WI38 (cell line): Measurements from ENCODE around the gene BZW2.

Experiments
- H3K4me3 ChIP-seq: 2 replicates; pipeline ENCODE4 v1.5.1; 2011; ENCODE audit warnings: low read depth, mild to moderate bottlenecking, control low read depth, low read length
- TF ChIP-seq, protein P1 (sequence below): IDR thresholded peaks from 2 replicates; pipeline ENCODE4 v1.5.1; 2012; ENCODE audit warnings: low read depth, mild to moderate bottlenecking, control low read depth, low read length

Gene BZW2

DNA sequence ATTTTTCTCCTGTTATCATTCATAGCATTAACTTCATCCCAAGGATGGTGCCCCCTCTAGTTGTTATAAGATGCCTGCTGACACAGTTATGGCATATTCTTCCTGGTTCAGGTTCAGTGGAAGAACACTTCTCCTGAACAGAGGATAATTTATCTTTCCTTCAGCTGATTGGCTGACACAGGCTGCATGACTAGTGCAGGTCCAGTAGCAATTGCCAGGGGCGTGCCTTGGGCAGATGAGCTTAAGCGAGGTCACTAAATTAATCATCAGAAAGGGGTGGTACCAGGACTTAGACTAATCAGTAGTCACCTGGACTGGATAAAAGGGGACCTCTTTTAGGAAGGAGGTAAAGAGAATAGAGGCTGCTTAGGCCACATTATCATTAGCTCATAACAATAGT lies 42.3 kb downstream of the BZW2 start:
- no peak overlapping the region for H3K4me3 ChIP-seq
- TF ChIP-seq, protein P1, sequence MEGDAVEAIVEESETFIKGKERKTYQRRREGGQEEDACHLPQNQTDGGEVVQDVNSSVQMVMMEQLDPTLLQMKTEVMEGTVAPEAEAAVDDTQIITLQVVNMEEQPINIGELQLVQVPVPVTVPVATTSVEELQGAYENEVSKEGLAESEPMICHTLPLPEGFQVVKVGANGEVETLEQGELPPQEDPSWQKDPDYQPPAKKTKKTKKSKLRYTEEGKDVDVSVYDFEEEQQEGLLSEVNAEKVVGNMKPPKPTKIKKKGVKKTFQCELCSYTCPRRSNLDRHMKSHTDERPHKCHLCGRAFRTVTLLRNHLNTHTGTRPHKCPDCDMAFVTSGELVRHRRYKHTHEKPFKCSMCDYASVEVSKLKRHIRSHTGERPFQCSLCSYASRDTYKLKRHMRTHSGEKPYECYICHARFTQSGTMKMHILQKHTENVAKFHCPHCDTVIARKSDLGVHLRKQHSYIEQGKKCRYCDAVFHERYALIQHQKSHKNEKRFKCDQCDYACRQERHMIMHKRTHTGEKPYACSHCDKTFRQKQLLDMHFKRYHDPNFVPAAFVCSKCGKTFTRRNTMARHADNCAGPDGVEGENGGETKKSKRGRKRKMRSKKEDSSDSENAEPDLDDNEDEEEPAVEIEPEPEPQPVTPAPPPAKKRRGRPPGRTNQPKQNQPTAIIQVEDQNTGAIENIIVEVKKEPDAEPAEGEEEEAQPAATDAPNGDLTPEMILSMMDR, result no peak

DNA sequence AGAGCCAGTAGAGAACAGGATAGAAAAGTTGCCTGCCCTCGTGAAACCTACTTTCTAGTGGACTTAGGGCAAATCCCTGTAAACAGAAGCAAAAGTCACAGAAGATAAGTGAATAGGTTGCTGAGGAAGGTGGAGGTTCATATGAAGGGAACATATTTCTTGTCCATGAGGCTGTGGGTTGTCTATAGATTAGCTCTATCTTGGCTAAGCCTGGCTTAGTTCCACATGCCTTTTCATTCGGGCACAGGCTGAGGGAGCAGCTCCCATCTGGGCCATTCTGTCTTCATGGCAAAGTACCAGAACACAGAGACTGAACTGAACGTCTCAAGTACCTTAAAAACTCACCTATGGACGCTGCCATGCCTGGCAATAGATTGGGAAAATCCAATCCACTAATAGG lies 45.3 kb downstream of the BZW2 start:
- H3K4me3 ChIP-seq, result no peak overlapping the region
- TF ChIP-seq, protein P1, result no peak

GRCh38 chr7:16693601-16694318 lies 47.8 kb downstream of the BZW2 start:
- no peak overlapping the region for H3K4me3 ChIP-seq
- TF ChIP-seq, protein P1, result no peak

DNA sequence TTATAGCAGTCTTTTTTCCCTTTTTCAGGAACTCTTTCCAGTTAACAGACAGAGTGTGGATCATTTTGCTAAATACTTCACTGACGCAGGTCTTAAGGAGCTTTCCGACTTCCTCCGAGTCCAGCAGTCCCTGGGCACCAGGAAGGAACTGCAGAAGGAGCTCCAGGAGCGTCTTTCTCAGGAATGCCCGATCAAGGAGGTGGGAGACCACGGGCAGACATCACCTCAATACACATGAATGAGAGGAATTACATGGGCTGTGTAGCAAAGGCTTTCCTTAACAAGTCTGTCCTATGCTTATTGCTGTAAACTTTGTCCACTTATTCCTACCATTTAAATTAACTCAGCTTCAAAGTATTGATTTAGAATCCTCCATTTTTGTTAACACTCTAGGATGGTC lies 48.8 kb downstream of the BZW2 start:
- TF ChIP-seq, protein P1, result no peak
- no peak overlapping the region for H3K4me3 ChIP-seq

DNA sequence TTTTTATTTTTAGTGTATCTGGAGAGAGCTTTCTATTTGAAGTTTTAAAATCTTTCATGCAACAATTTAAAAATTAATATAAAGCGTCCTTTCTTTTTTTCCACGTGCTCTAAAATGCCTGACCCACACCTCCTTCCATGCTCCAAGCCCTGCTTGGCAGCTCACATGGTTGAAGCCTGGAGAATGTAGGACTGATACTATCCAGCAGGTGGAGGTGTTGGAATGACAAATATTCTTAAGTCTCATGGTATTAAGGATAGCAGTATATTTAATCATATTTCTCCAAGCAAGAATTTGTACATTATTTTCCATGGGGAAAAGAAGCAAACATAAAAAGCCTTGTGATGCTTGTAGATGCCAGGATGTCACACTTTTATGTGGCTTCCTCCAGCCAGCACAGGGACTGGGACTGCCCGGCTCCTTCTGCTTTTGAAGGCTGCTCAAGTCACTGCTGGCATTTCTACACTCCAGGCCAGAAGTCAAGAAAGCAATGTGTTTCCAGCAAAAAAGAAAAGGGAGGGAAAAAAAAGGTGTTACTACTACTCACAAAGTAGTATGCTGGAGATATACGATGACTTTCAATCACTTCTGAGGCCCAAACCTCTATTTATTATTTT lies 49.7 kb downstream of the BZW2 start:
- TF ChIP-seq, protein P1, result peak; percentile 41; the same call in 1 of the 2 replicates

DNA sequence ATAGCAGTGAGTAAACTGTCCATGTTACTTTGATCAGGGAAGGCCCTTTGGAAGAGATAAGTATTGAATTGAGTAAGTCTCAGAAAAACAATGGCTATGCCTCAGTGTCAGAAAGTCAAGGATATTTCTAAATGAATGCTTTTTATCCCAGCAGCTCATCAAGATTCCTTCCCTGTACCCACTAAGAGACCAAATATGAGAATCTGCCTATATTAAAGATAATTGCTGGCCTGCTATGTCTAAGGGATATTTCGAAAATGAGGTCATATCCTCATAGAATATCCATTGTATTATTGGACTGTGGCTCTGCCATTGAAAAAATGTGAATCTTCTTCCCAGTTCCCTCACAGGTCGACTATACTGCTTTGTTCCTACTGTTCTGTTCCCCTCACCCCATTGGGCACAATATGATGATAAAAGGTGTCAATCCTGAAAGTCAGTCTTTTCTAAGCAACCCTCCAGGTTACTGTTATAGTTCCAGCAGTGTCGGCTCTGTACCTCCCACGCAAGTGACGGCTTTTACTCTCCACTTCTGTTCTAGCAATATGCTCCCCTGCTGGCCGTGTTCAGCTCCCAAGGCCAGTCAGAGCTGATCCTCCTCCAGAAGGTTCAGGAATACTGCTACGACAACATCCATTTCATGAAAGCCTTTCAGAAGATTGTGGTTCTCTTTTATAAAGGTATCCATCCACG lies 51.7 kb downstream of the BZW2 start:
- H3K4me3 ChIP-seq, result no peak overlapping the region
- TF ChIP-seq, protein P1, result no peak

More for the DNA sequence above, 49.7 kb downstream of the BZW2 start:
- H3K4me3 ChIP-seq, result no peak overlapping the region
